Neural progenitor cell (in vitro differentiated cells): Measurements from ENCODE around the gene MRPL4. TPM values are rescaled to one million over a fixed set of nuclear protein-coding genes. Genes with fewer than 3 reads are reported as not detected.

ENCODE experiments used
- DNase-seq: peaks from one replicate; pipeline ENCODE4 v3.0.0-alpha.2; 2016; ENCODE audit warnings: low spot score
- H2AFZ ChIP-seq: fragments of 200-600 bp; sonication (generic); replicated peaks from 2 replicates; pipeline ENCODE4 v1.6.1; 2016; ENCODE audit warnings: antibody characterized with exemption
- H3F3A ChIP-seq: fragments of 200-600 bp; sonication (generic); 2 replicates; pipeline ENCODE4 v1.6.1; 2016; ENCODE audit warnings: antibody characterized with exemption, low read depth
- H3K27ac ChIP-seq: fragments of 200-600 bp; sonication (generic); 2 replicates; pipeline ENCODE4 v1.5.1; 2016; ENCODE audit warnings: mild to moderate bottlenecking
- H3K27me3 ChIP-seq: fragments of 200-600 bp; sonication (generic); 2 replicates; pipeline ENCODE4 v1.6.1; 2016; ENCODE audit warnings: mild to moderate bottlenecking, moderate library complexity
- H3K36me3 ChIP-seq: fragments of 200-600 bp; sonication (generic); 2 replicates; pipeline ENCODE4 v1.5.1; 2016
- H3K4me1 ChIP-seq: fragments of 200-600 bp; sonication (generic); 2 replicates; pipeline ENCODE4 v1.6.1; 2016; ENCODE audit warnings: mixed run types
- H3K4me2 ChIP-seq: fragments of 200-600 bp; sonication (generic); 2 replicates; pipeline ENCODE4 v1.6.1; 2016
- H3K4me3 ChIP-seq: fragments of 200-600 bp; sonication (generic); 2 replicates; pipeline ENCODE4 v1.5.1; 2016
- H3K79me2 ChIP-seq: fragments of 200-600 bp; sonication (generic); 2 replicates; pipeline ENCODE4 v1.6.1; 2016; ENCODE audit warnings: low read depth
- H3K9ac ChIP-seq: fragments of 200-600 bp; sonication (generic); 2 replicates; pipeline ENCODE4 v1.6.1; 2016
- H3K9me3 ChIP-seq: fragments of 200-600 bp; sonication (generic); 2 replicates; pipeline ENCODE4 v1.5.1; 2016; ENCODE audit warnings: low read depth
- H4K20me1 ChIP-seq: fragments of 200-600 bp; sonication (generic); 2 replicates; pipeline ENCODE4 v1.6.1; 2016; ENCODE audit warnings: low read depth
- H3K27ac Mint-ChIP-seq: 3 replicates; pipeline ENCODE4 v1.8.0; 2021; ENCODE audit warnings: mixed read lengths
- H3K27me3 Mint-ChIP-seq: 2 replicates; pipeline ENCODE4 v1.8.0; 2022; ENCODE audit warnings: low read depth, mild to moderate bottlenecking, inconsistent platforms, moderate library complexity, mixed read lengths; ENCODE audit not compliant: insufficient read depth
- H3K36me3 Mint-ChIP-seq: 3 replicates; pipeline ENCODE4 v1.8.0; 2021; ENCODE audit warnings: mixed read lengths
- H3K4me1 Mint-ChIP-seq: 3 replicates; pipeline ENCODE4 v1.8.0; 2021; ENCODE audit warnings: mixed read lengths
- H3K4me3 Mint-ChIP-seq: 3 replicates; pipeline ENCODE4 v1.8.0; 2021; ENCODE audit warnings: mild to moderate bottlenecking, moderate library complexity, mixed read lengths
- H3K9me3 Mint-ChIP-seq: 3 replicates; pipeline ENCODE4 v1.8.0; 2020; ENCODE audit warnings: mixed read lengths
- CTCF ChIP-seq: fragments of 200-600 bp; sonication (generic); IDR thresholded peaks from 2 replicates; pipeline ENCODE4 v1.5.1; 2017; ENCODE audit warnings: antibody characterized with exemption, mild to moderate bottlenecking
- EZH2 ChIP-seq: fragments of 200-600 bp; sonication (generic); IDR thresholded peaks from 2 replicates; pipeline ENCODE4 v1.6.1; 2017; ENCODE audit warnings: antibody characterized with exemption, mild to moderate bottlenecking, moderate library complexity
- EZH2phosphoT487 ChIP-seq: fragments of 200-600 bp; sonication (generic); IDR thresholded peaks from 2 replicates; pipeline ENCODE4 v1.6.1; 2017; ENCODE audit warnings: antibody characterized with exemption
- total RNA-seq: library from RNA; depleted of rRNA; stranded (reverse); fragments of >200 nt; gene quantifications from 2 replicates; pipeline ENCODE4 v1.2.3, GENCODE V29; 2015; ENCODE audit warnings: low replicate concordance

Gene MRPL4
- 22.5 and 57.4 TPM in 2 replicates for total RNA-seq

- peak within 1 kb of the TSS; percentile 34 for H3K9ac ChIP-seq
- peak within 1 kb of the TSS; percentile 92 for H2AFZ ChIP-seq
- H3F3A ChIP-seq = peaks cover 7% of the 10 kb centered on the region
- H3K36me3 ChIP-seq = no peaks in the 10 kb centered on the region
- H3K4me2 ChIP-seq = peak within 1 kb of the TSS; percentile 98
- H3K9me3 ChIP-seq = no peaks in the 10 kb centered on the region
- H3K79me2 ChIP-seq = peaks cover 7% of the 10 kb centered on the region
- peaks cover 6% of the 10 kb centered on the region for H3K4me1 ChIP-seq
- TF ChIP-seq EZH2phosphoT487 (no peak), CTCF (no peak), EZH2 (no peak)
- DNase-seq = peak; percentile 98
- Mint-ChIP-seq H3K4me1 (peaks cover 8% of the 10 kb centered on the region), H3K27me3 (peaks cover 15% of the 10 kb centered on the region), H3K9me3 (no peaks in the 10 kb centered on the region), H3K36me3 (peaks cover 10% of the 10 kb centered on the region), H3K27ac (peak within 1 kb of the TSS; percentile 98), H3K4me3 (peak within 1 kb of the TSS; percentile 99)
- H3K4me3 ChIP-seq = peak within 1 kb of the TSS; percentile 89
- no peak within 1 kb of the TSS for H3K27ac ChIP-seq
- H4K20me1 ChIP-seq = no peaks in the 10 kb centered on the region
- no peaks in the 10 kb centered on the region for H3K27me3 ChIP-seq
Observed at GRCh38 chr19:10251792-10252694, at the start of gene MRPL4. TSS of gene MRPL4 (plus strand) at chr19:10252214. CDS start at chr19:10252254, 40 bp downstream.

GRCh38 chr19:10203686-10204085 lies 48.3 kb upstream of the MRPL4 start:
- Histone ChIP-seq H4K20me1 (no peaks in the 10 kb centered on the region), H3K9me3 (no peaks in the 10 kb centered on the region), H3K4me2 (no peak overlapping the region), H3K4me3 (no peak overlapping the region), H3K36me3 (no peaks in the 10 kb centered on the region), H3F3A (no peaks in the 10 kb centered on the region), H3K4me1 (no peaks in the 10 kb centered on the region), H2AFZ (no peak overlapping the region), H3K27me3 (no peaks in the 10 kb centered on the region), H3K27ac (no peak overlapping the region), H3K9ac (no peak overlapping the region), H3K79me2 (no peaks in the 10 kb centered on the region)
- H3K4me1 Mint-ChIP-seq = peaks cover 3% of the 10 kb centered on the region
- no peak overlapping the region for H3K4me3 Mint-ChIP-seq
- no peak for DNase-seq
- no peak overlapping the region for H3K27ac Mint-ChIP-seq
- no peaks in the 10 kb centered on the region for H3K27me3 Mint-ChIP-seq
- no peaks in the 10 kb centered on the region for H3K36me3 Mint-ChIP-seq
- TF ChIP-seq EZH2 (no peak), CTCF (no peak), EZH2phosphoT487 (no peak)
- no peaks in the 10 kb centered on the region for H3K9me3 Mint-ChIP-seq

GRCh38 chr19:10205636-10206035 lies 46.4 kb upstream of the MRPL4 start:
- Histone ChIP-seq H3K36me3 (no peaks in the 10 kb centered on the region), H3K9ac (no peak overlapping the region), H3K4me2 (no peak overlapping the region), H3K4me3 (no peak overlapping the region), H3K79me2 (no peaks in the 10 kb centered on the region), H3F3A (no peaks in the 10 kb centered on the region), H2AFZ (no peak overlapping the region), H4K20me1 (no peaks in the 10 kb centered on the region), H3K9me3 (no peaks in the 10 kb centered on the region), H3K27ac (no peak overlapping the region), H3K4me1 (no peaks in the 10 kb centered on the region), H3K27me3 (no peaks in the 10 kb centered on the region)
- no peak for DNase-seq
- Mint-ChIP-seq H3K27me3 (no peaks in the 10 kb centered on the region), H3K9me3 (no peaks in the 10 kb centered on the region), H3K36me3 (no peaks in the 10 kb centered on the region), H3K4me1 (no peaks in the 10 kb centered on the region), H3K27ac (no peak overlapping the region), H3K4me3 (no peak overlapping the region)
- no peak for TF ChIP-seq EZH2
- no peak for TF ChIP-seq EZH2phosphoT487
- no peak for TF ChIP-seq CTCF
